Activated CD8-positive, alpha-beta T cell treated with anti-CD3 and anti-CD28 coated beads for 36 hours (primary cell): ENCODE data around the gene C1orf159. TPM values are rescaled to one million over a fixed set of nuclear protein-coding genes. Genes with fewer than 3 reads are reported as not detected.
A peak's percentile ranks its signal among the peaks of the same experiment; 100 is the strongest.
"Not testable (repeated sequence)": the region's sequence is repeated elsewhere in the genome, so short reads cannot be mapped to it uniquely, and the experiment has no call there.

Source experiments
- ATAC-seq: fragments of 200-7000 bp; cut with Tn5 transposase; one replicate; pipeline ENCODE4 v1.10.0; 2021; ENCODE audit warnings: mild to moderate bottlenecking, moderate library complexity
- CTCF ChIA-PET: fragments of 350-600 bp; sonication (Branson Sonifier 250); formaldehyde crosslinking; loops from one replicate; lab custom pipeline; 2021; ENCODE audit warnings: antibody characterized with exemption; lab: Charles Lee
- POLR2A ChIA-PET: fragments of 350-600 bp; sonication (Branson Sonifier 250); formaldehyde crosslinking; loops from one replicate; lab custom pipeline; 2021; ENCODE audit warnings: antibody characterized with exemption; lab: Charles Lee
- DNase-seq: peaks from one replicate; pipeline ENCODE4 v3.0.0-alpha.2; 2020
- H3K27ac Mint-ChIP-seq: one replicate; pipeline ENCODE4 v1.8.0; 2021; ENCODE audit warnings: mild to moderate bottlenecking, mixed read lengths
- H3K27me3 Mint-ChIP-seq: one replicate; pipeline ENCODE4 v1.8.0; 2021; ENCODE audit warnings: mixed read lengths
- H3K36me3 Mint-ChIP-seq: one replicate; pipeline ENCODE4 v1.8.0; 2021; ENCODE audit warnings: low read depth, mixed read lengths
- H3K4me1 Mint-ChIP-seq: one replicate; pipeline ENCODE4 v1.8.0; 2021; ENCODE audit warnings: low read depth, mixed read lengths
- H3K4me3 Mint-ChIP-seq: one replicate; pipeline ENCODE4 v1.8.0; 2021; ENCODE audit warnings: mild to moderate bottlenecking, moderate library complexity, mixed read lengths
- H3K9me3 Mint-ChIP-seq: one replicate; pipeline ENCODE4 v1.8.0; 2021; ENCODE audit warnings: mixed read lengths
- CTCF ChIP-seq: fragments of 200-600 bp; IDR thresholded peaks from one replicate; pipeline ENCODE4 v1.8.0; 2022; ENCODE audit warnings: antibody characterized with exemption, mild to moderate bottlenecking
- intact Hi-C: fragments of 100-400 bp; cut with micrococcal nuclease; formaldehyde crosslinking; loops from one replicate; pipeline ENCODE4 v1.10.0; 2022
- total RNA-seq, 2 experiments: library from RNA; stranded (reverse); gene quantifications; one replicate each; pipeline ENCODE4 v1.2.3, GENCODE V29; 2021

C1orf159 gene
- total RNA-seq, 2 experiments from 2014 or later: 17.5 to 20.3 TPM

GRCh38 chr1:1156140-1157032, 40.5 kb upstream of the C1orf159 start:
- intact Hi-C loops: no loop called here
- peaks cover 4% of the 10 kb centered on the region for H3K36me3 Mint-ChIP-seq
- no peaks in the 10 kb centered on the region for H3K27me3 Mint-ChIP-seq
- ATAC-seq: no peak
- CTCF ChIA-PET: interaction anchor here (0.6 to 1.6 kb wide), 3 partner anchors 34 to 192 kb away, joined by 3 read pairs; no protein-coding TSS in a partner anchor
- peak overlapping the region; percentile 46 for H3K4me3 Mint-ChIP-seq
- H3K27ac Mint-ChIP-seq: no peak overlapping the region
- no peak for TF ChIP-seq CTCF
- H3K4me1 Mint-ChIP-seq: peaks cover 2% of the 10 kb centered on the region
- H3K9me3 Mint-ChIP-seq: peaks cover 15% of the 10 kb centered on the region
- DNase-seq: no peak
- POLR2A ChIA-PET: interaction anchor here (1.0 kb wide), 1 partner anchor 52 kb away, joined by 4 read pairs; no protein-coding TSS in a partner anchor

- no peak for ATAC-seq
- H3K36me3 Mint-ChIP-seq: peaks cover 4% of the 10 kb centered on the region
- H3K4me1 Mint-ChIP-seq: peaks cover 2% of the 10 kb centered on the region
- H3K27me3 Mint-ChIP-seq: no peaks in the 10 kb centered on the region
- H3K4me3 Mint-ChIP-seq: no peak overlapping the region
- POLR2A ChIA-PET: no interaction called here
- H3K9me3 Mint-ChIP-seq: peaks cover 15% of the 10 kb centered on the region
- TF ChIP-seq CTCF: no peak
- intact Hi-C loops: no loop called here
- CTCF ChIA-PET: interaction anchor here (0.7 to 1.6 kb wide), 3 partner anchors 33 to 193 kb away, joined by 3 to 4 read pairs (median 3); no protein-coding TSS in a partner anchor
- H3K27ac Mint-ChIP-seq: no peak overlapping the region
- no peak for DNase-seq
These were observed 39.4 kb upstream of the C1orf159 start for GRCh38 chr1:1155258-1155657.

- Mint-ChIP-seq H3K27me3 (no peaks in the 10 kb centered on the region), H3K36me3 (peaks cover 4% of the 10 kb centered on the region), H3K4me1 (peaks cover 2% of the 10 kb centered on the region), H3K9me3 (peaks cover 15% of the 10 kb centered on the region), H3K27ac (no peak overlapping the region), H3K4me3 (no peak overlapping the region)
- DNase-seq: no peak
- ATAC-seq: no peak
- ChIA-PET POLR2A (no interaction called here), CTCF (no interaction called here)
- TF ChIP-seq CTCF: no peak
- intact Hi-C loops: no loop called here
These were observed 38.0 kb upstream of the C1orf159 start for GRCh38 chr1:1153874-1154273.

- CTCF ChIA-PET, H3K36me3 Mint-ChIP-seq, H3K4me1 Mint-ChIP-seq, intact Hi-C loops, H3K4me3 Mint-ChIP-seq, DNase-seq, ATAC-seq, POLR2A ChIA-PET, H3K27me3 Mint-ChIP-seq: not testable (repeated sequence)
- Mint-ChIP-seq H3K27ac (peak overlapping the region; percentile 61), H3K9me3 (peaks cover 15% of the 10 kb centered on the region)
These were observed 37.3 kb upstream of the C1orf159 start for GRCh38 chr1:1153215-1153614.

- H3K36me3 Mint-ChIP-seq, H3K27ac Mint-ChIP-seq, DNase-seq, ATAC-seq, intact Hi-C loops, H3K4me1 Mint-ChIP-seq, CTCF ChIA-PET, H3K4me3 Mint-ChIP-seq, H3K27me3 Mint-ChIP-seq: not testable (repeated sequence)
- H3K9me3 Mint-ChIP-seq: peaks cover 15% of the 10 kb centered on the region
- POLR2A ChIA-PET: interaction anchor here (1.4 kb wide), 1 partner anchor 19 kb away, joined by 5 read pairs; no protein-coding TSS in a partner anchor
These were observed 36.5 kb upstream of the C1orf159 start for GRCh38 chr1:1152431-1152830.

GRCh38 chr1:1151306-1151705, 35.4 kb upstream of the C1orf159 start:
- CTCF ChIA-PET: no interaction called here

More at GRCh38 chr1:1151306-1151705, 35.4 kb upstream of the C1orf159 start:
- POLR2A ChIA-PET: interaction anchor here (1.4 kb wide), 1 partner anchor 20 kb away, joined by 5 read pairs; no protein-coding TSS in a partner anchor
- no peak for TF ChIP-seq CTCF
- H3K4me3 Mint-ChIP-seq: no peak overlapping the region
- DNase-seq (no peak), ATAC-seq (no peak)
- peaks cover 15% of the 10 kb centered on the region for H3K9me3 Mint-ChIP-seq
- intact Hi-C loops: no loop called here
- peaks cover 4% of the 10 kb centered on the region for H3K36me3 Mint-ChIP-seq
- no peak overlapping the region for H3K27ac Mint-ChIP-seq
- no peaks in the 10 kb centered on the region for H3K4me1 Mint-ChIP-seq
- no peaks in the 10 kb centered on the region for H3K27me3 Mint-ChIP-seq
